HepG2 (cell line): ENCODE results near the gene SLC16A14. TPM values are rescaled to one million over a fixed set of nuclear protein-coding genes. Genes with fewer than 3 reads are reported as not detected.

Source experiments
- CSRNP2 ChIP-seq: sonication (generic); formaldehyde crosslinking; conservative IDR thresholded peaks from 2 replicates; pipeline ENCODE4 v1.8.0; 2022; ENCODE audit warnings: low read depth, missing genetic modification reagents
- CTCF ChIP-seq: sonication (generic); formaldehyde crosslinking; IDR thresholded peaks from 2 replicates; pipeline ENCODE4 v1.5.0; 2020; ENCODE audit warnings: mild to moderate bottlenecking, missing genetic modification reagents, moderate library complexity
- DNMT1 ChIP-seq: sonication (generic); formaldehyde crosslinking; IDR thresholded peaks from 2 replicates; pipeline ENCODE4 v1.5.1; 2020; ENCODE audit warnings: mild to moderate bottlenecking, missing genetic modification reagents
- EEA1 ChIP-seq: sonication (generic); formaldehyde crosslinking; IDR thresholded peaks from 2 replicates; pipeline ENCODE4 v1.5.1; 2020; ENCODE audit warnings: mild to moderate bottlenecking, missing genetic modification reagents, borderline replicate concordance
- FOXK1 ChIP-seq: sonication (generic); formaldehyde crosslinking; IDR thresholded peaks from 2 replicates; pipeline ENCODE4 v1.4.0; 2020; ENCODE audit warnings: low read depth, missing genetic modification reagents, borderline replicate concordance
- GFI1 ChIP-seq: sonication (generic); formaldehyde crosslinking; IDR thresholded peaks from 2 replicates; pipeline ENCODE4 v1.5.0; 2020; ENCODE audit warnings: missing genetic modification reagents, mild to moderate bottlenecking, borderline replicate concordance
- GMEB2 ChIP-seq: IDR thresholded peaks from 2 replicates; pipeline ENCODE4 v1.6.1; 2016; ENCODE audit warnings: missing biosample characterization, missing genetic modification reagents, low read depth
- JUND ChIP-seq: sonication (generic); formaldehyde crosslinking; IDR thresholded peaks from 2 replicates; pipeline ENCODE4 v1.8.0; 2022; ENCODE audit warnings: mild to moderate bottlenecking, missing genetic modification reagents
- KAT7 ChIP-seq: IDR thresholded peaks from 2 replicates; pipeline ENCODE4 v1.6.1; 2018; ENCODE audit warnings: borderline replicate concordance, missing compliant biosample characterization
- NR1H2 ChIP-seq: sonication (generic); formaldehyde crosslinking; IDR thresholded peaks from 2 replicates; pipeline ENCODE4 v1.8.1; 2022; ENCODE audit warnings: low read depth, missing genetic modification reagents, borderline replicate concordance
- POLR2G ChIP-seq: fragments of 200-400 bp; formaldehyde crosslinking; IDR thresholded peaks from 2 replicates; pipeline ENCODE4 v1.6.1; 2018; ENCODE audit warnings: mild to moderate bottlenecking, low read depth, low read length, moderate library complexity
- PPARG ChIP-seq: conservative IDR thresholded peaks from 2 replicates; pipeline ENCODE4 v1.6.1; 2016; ENCODE audit warnings: missing biosample characterization, missing genetic modification reagents
- STAG1 ChIP-seq: sonication (generic); formaldehyde crosslinking; IDR thresholded peaks from 2 replicates; pipeline ENCODE4 v1.4.0; 2020; ENCODE audit warnings: missing genetic modification reagents
- TBX3 ChIP-seq: fragments of 450-650 bp; IDR thresholded peaks from 2 replicates; pipeline ENCODE4 v1.6.1; 2017; ENCODE audit warnings: antibody characterized with exemption, mild to moderate bottlenecking, inconsistent platforms, borderline replicate concordance
- TERF1 ChIP-seq: sonication (generic); formaldehyde crosslinking; IDR thresholded peaks from 2 replicates; pipeline ENCODE4 v1.8.0; 2022; ENCODE audit warnings: mild to moderate bottlenecking, missing genetic modification reagents, moderate library complexity
- THAP8 ChIP-seq: sonication (generic); formaldehyde crosslinking; IDR thresholded peaks from 2 replicates; pipeline ENCODE4 v1.5.1; 2020; ENCODE audit warnings: missing genetic modification reagents, mild to moderate bottlenecking, borderline replicate concordance
- ZNF274 ChIP-seq: sonication (generic); formaldehyde crosslinking; IDR thresholded peaks from 2 replicates; pipeline ENCODE4 v1.5.1; 2020; ENCODE audit warnings: mild to moderate bottlenecking, missing genetic modification reagents
- ZNF296 ChIP-seq: sonication (generic); formaldehyde crosslinking; conservative IDR thresholded peaks from 2 replicates; pipeline ENCODE4 v1.5.0; 2020; ENCODE audit warnings: mild to moderate bottlenecking, missing genetic modification reagents
- ZNF562 ChIP-seq: sonication (generic); formaldehyde crosslinking; IDR thresholded peaks from 2 replicates; pipeline ENCODE4 v1.8.0; 2022; ENCODE audit warnings: missing genetic modification reagents, borderline replicate concordance
- ZSCAN21 ChIP-seq: sonication (generic); formaldehyde crosslinking; IDR thresholded peaks from 2 replicates; pipeline ENCODE4 v1.8.0; 2022; ENCODE audit warnings: mild to moderate bottlenecking, missing genetic modification reagents, moderate library complexity, borderline replicate concordance
- ZSCAN5A ChIP-seq: sonication (generic); formaldehyde crosslinking; IDR thresholded peaks from 2 replicates; pipeline ENCODE4 v1.8.0; 2022; ENCODE audit warnings: mild to moderate bottlenecking, missing genetic modification reagents, borderline replicate concordance
- polyA plus RNA-seq, 8 experiments: library from polyadenylated mRNA; depleted of rRNA in 3 of 8; stranded (reverse) in 7 of 8; unstranded in 1 of 8; fragments of >200 nt; fragmentation: Illumina TruSeq in 4 of 8; extraction: Trizol in 4 of 8; gene quantifications; 2 replicates each; pipeline versions ENCODE4 v1.2.1 to v1.2.3, GENCODE V29; 2011 to 2016; ENCODE audit warnings: low read depth in 4 of 8, missing spikeins in 1 of 8, mixed read lengths in 1 of 8; ENCODE audit not compliant: insufficient read depth in 1 of 8
- total RNA-seq, 5 experiments: library from RNA; depleted of rRNA; stranded (reverse); fragments of >200 nt; fragmentation: Illumina TruSeq; extraction: Trizol; gene quantifications; 2 replicates each; pipeline ENCODE4 v1.2.3, GENCODE V29; 2016; ENCODE audit warnings: low read depth in 1 of 5

The SLC16A14 gene
- total and polyA plus RNA-seq, 2 of the 13 experiments (the other 11 are each of a cell fraction or from before 2014, with no cell fraction given): 0.05 TPM; not detected in 1

GRCh38 chr2:230068016-230068650, 591 bp downstream of the SLC16A14 start (continued):
- 0 out of 2 replicates have a peak, but pooled peaks have one; percentile 55 for TF ChIP-seq DNMT1 (CRISPR knock-in tag)
- TF ChIP-seq ZNF274: peak; percentile 1; the same call in 1 of the 2 replicates
- no peak for TF ChIP-seq KAT7 (CRISPR knock-in tag)
- no peak for TF ChIP-seq ZNF562 (CRISPR knock-in tag)
- TF ChIP-seq TBX3: no peak
- TF ChIP-seq ZSCAN5A: no peak
- TF ChIP-seq CSRNP2 (CRISPR knock-in tag): no peak
- TF ChIP-seq THAP8 (CRISPR knock-in tag): no peak
- TF ChIP-seq CTCF (CRISPR knock-in tag): peak; percentile 30
- no peak for TF ChIP-seq JUND (CRISPR knock-in tag)
- TF ChIP-seq PPARG (CRISPR knock-in tag): no peak
- TF ChIP-seq EEA1 (CRISPR knock-in tag): no peak
- TF ChIP-seq TERF1 (CRISPR knock-in tag): no peak
- TF ChIP-seq GMEB2: no peak
- no peak for TF ChIP-seq GFI1 (CRISPR knock-in tag)
- TF ChIP-seq ZNF296 (CRISPR knock-in tag): no peak
- TF ChIP-seq NR1H2 (CRISPR knock-in tag): no peak
- TF ChIP-seq FOXK1 (CRISPR knock-in tag): no peak
- no peak for TF ChIP-seq POLR2G
- TF ChIP-seq STAG1 (CRISPR knock-in tag): 0 out of 2 replicates have a peak, but pooled peaks have one; percentile 7
- no peak for TF ChIP-seq ZSCAN21 (CRISPR knock-in tag)
